ENCODE data around the gene ZC3H12D. TPM values are rescaled to one million over a fixed set of nuclear protein-coding genes. Genes with fewer than 3 reads are reported as not detected.

Gene ZC3H12D
- total and polyA plus RNA-seq, 2 of the 13 experiments (the other 11 are each of a cell fraction or from before 2014, with no cell fraction given), result 1.2 to 2.7 TPM

DNA sequence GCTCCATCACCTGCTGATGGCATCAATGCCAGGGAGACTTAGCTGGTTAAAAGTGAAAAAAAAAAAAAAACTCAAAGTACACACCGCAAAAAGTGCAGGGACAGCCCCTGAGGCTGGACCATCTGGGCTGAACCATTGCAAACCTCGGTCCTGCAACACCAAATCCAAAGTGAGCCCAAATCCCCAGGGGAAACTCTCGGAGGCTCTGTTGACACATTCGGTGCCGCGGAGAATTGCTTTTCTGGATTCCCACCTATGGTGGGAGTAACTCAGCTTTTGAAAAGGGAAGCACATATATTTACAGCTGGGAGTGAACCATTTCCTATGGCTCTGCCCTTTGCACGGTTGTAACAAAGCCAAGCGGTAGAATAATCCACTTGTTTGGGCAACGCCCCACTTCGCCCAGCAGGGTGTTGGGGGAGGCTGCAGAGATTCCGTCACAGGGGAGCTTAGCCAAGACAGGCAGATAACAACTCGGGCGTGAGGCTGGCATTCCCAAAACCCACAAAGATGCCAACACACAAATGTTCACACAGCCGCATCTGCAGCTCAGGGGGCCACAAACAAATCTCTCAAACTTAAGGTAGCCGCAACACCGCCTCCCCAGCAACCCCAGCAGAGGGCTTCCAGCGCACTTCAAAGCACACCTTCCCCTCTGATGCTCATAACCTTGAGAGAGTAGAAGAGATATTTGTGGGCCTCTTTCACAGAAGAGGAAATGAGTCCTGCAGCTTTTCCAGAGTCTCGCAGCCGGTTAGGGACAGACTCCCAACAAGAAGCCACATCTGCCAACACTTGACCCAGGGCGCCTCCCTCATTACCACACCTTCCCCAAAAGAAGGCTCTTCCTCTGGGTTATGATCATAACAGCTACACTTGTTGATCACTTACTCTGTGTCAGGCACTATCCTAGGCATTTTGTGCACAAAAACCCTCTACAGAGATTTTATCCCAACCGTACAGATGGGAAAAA, 11.4 kb downstream of the ZC3H12D start:
- in situ Hi-C loops (cut with HindIII; ENCODE audit: extremely low pct_ligation_motif_present, low pct_unique_long_range_greater_than_20kb) (no loop called here), intact Hi-C loops (cut with micrococcal nuclease; ENCODE audit: unreplicated experiment) (no loop called here)
- H3K9ac ChIP-seq (ENCODE audit: insufficient read depth, low read depth, low read length), result no peak overlapping the region
- ChIA-PET POLR2A (interaction anchor here (0.8 to 2.3 kb wide), 2 partner anchors 11 to 13 kb away, joined by 3 to 14 read pairs; partner anchors contain the start of gene ZC3H12D), CTCF (ENCODE audit: low intra/inter-chr PET ratio, low total read pairs) (interaction anchor here (1.4 kb wide), 1 partner anchor 44 kb away, joined by 7 read pairs; no protein-coding TSS in a partner anchor)
- no TSS peak for BruUV-seq (replicated peaks)
- 36% methylated on average over 21 of the region's 21 CpGs for WGBS (ENCODE audit: low lambda C conversion rate)
- H3K36me3 ChIP-seq (replicated peaks in 1 of 2; ENCODE audit: control insufficient read depth in 1 of 2, insufficient read depth in 2 of 2, low read length in 2 of 2), result no peaks in the 10 kb centered on the region
- ATAC-seq, result peak; percentile 92
- H3K4me2 ChIP-seq (ENCODE audit: low read depth, low read length), result peak overlapping the region; percentile 70
- H3K79me2 ChIP-seq (ENCODE audit: insufficient read depth, low read length), result no peaks in the 10 kb centered on the region
- no peaks in the 10 kb centered on the region for H3K9me3 ChIP-seq (ENCODE audit: low read length)
- H3K4me1 ChIP-seq (ENCODE audit: insufficient read depth, low read length), result peaks cover 31% of the 10 kb centered on the region
- H4K20me1 ChIP-seq (ENCODE audit: insufficient read depth, low read length), result no peaks in the 10 kb centered on the region
- peak; percentile 44 for FAIRE-seq
- H3K27ac ChIP-seq (ENCODE audit: extremely low read length, insufficient read depth, low read length), result peak overlapping the region; percentile 34
- peak overlapping the region in 2 of 3 experiments; percentile 17 to 34; a peak in 3 of 6 replicates for H3K4me3 ChIP-seq (replicated peaks in 1 of 3; ENCODE audit: insufficient read depth in 1 of 3, low read depth in 2 of 3, low read length in 3 of 3)
- H2AFZ ChIP-seq (ENCODE audit: low read length), result no peak overlapping the region
- no peaks in the 10 kb centered on the region for H3K27me3 ChIP-seq (ENCODE audit: control insufficient read depth in 1 of 2, insufficient read depth in 2 of 2, low read length in 2 of 2)
- DNase-seq (ENCODE audit: low spot score), result peak; percentile 65
- TF ChIP-seq TCF12 (IDR thresholded peaks at IDR 0.05), result no peak
- TF ChIP-seq TCF12 (CRISPR knock-in tag; IDR thresholded peaks at IDR 0.05), result no peak
- TF ChIP-seq MTF1 (CRISPR knock-in tag; IDR thresholded peaks at IDR 0.05), result no peak
- no peak for TF ChIP-seq HIC2 (CRISPR knock-in tag; IDR thresholded peaks at IDR 0.05; ENCODE audit: low read depth)
- no peak for TF ChIP-seq ZBTB49 (CRISPR knock-in tag; IDR thresholded peaks at IDR 0.05; ENCODE audit: borderline replicate concordance)
- TF ChIP-seq, protein P1, sequence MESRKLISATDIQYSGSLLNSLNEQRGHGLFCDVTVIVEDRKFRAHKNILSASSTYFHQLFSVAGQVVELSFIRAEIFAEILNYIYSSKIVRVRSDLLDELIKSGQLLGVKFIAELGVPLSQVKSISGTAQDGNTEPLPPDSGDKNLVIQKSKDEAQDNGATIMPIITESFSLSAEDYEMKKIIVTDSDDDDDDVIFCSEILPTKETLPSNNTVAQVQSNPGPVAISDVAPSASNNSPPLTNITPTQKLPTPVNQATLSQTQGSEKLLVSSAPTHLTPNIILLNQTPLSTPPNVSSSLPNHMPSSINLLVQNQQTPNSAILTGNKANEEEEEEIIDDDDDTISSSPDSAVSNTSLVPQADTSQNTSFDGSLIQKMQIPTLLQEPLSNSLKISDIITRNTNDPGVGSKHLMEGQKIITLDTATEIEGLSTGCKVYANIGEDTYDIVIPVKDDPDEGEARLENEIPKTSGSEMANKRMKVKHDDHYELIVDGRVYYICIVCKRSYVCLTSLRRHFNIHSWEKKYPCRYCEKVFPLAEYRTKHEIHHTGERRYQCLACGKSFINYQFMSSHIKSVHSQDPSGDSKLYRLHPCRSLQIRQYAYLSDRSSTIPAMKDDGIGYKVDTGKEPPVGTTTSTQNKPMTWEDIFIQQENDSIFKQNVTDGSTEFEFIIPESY (CRISPR knock-in tag; IDR thresholded peaks at IDR 0.05), result peak; percentile 96
- peak; percentile 24; the same call in 1 of the 2 replicates for TF ChIP-seq FOXP4 (CRISPR knock-in tag; IDR thresholded peaks at IDR 0.05)
- no peak for TF ChIP-seq TAF1 (CRISPR knock-in tag; IDR thresholded peaks at IDR 0.05)
- TF ChIP-seq ZNF382 (CRISPR knock-in tag; IDR thresholded peaks at IDR 0.05; ENCODE audit: borderline replicate concordance), result no peak
- TF ChIP-seq RAD21 (CRISPR knock-in tag; IDR thresholded peaks at IDR 0.05), result 0 out of 2 replicates have a peak, but pooled peaks have one; percentile 15
- TF ChIP-seq SRSF4 (IDR thresholded peaks at IDR 0.05; ENCODE audit: low read depth, low read length, poor library complexity, severe bottlenecking), result no peak
- TF ChIP-seq ZEB1 (IDR thresholded peaks at IDR 0.05; ENCODE audit: insufficient replicate concordance, low read depth), result peak; percentile 31
- peak; percentile 71; the same call in 1 of the 2 replicates for TF ChIP-seq ZSCAN29 (CRISPR knock-in tag; conservative IDR thresholded peaks at IDR 0.05)
- TF ChIP-seq PTBP1 (IDR thresholded peaks at IDR 0.05; ENCODE audit: low read depth, low read length, poor library complexity, severe bottlenecking), result no peak

All from HepG2 (cell line).